Measurements from ENCODE around the gene REEP1.
A peak's percentile ranks its signal among the peaks of the same experiment; 100 is the strongest.
"Not testable (repeated sequence)": the region's sequence is repeated elsewhere in the genome, so short reads cannot be mapped to it uniquely, and the experiment has no call there.

Gene REEP1

DNA sequence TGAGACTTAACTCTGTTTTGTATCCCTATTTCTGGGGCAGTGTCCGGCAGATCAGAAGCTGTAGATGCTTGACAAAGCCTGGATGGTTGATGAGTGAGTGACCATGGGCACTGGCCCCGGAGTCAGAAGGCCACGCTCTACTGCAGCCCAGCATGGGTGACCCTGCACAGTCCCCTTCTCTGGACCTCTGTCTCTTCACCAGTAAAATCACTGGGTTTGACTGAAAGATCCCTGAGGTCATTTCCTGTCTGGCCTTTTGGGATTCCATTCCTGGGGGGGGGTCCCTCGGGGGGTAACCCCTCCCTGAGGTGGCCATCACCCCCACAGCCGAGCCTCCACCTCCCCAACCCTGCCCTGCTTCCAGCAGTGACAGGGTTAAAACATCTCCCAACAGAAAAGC lies 106.5 kb downstream of the REEP1 start:
- FAIRE-seq (no peak), DNase-seq (ENCODE audit: insufficient read length, low spot score) (no peak)
- no peak for TF ChIP-seq POLR2A (IDR thresholded peaks at IDR 0.05; ENCODE audit: low read depth, low read length)

GRCh38 chr2:86229221-86229620 lies 108.2 kb downstream of the REEP1 start:
- FAIRE-seq (no peak), DNase-seq (ENCODE audit: insufficient read length, low spot score) (no peak)
- no peak for TF ChIP-seq POLR2A (IDR thresholded peaks at IDR 0.05; ENCODE audit: low read depth, low read length)

DNA sequence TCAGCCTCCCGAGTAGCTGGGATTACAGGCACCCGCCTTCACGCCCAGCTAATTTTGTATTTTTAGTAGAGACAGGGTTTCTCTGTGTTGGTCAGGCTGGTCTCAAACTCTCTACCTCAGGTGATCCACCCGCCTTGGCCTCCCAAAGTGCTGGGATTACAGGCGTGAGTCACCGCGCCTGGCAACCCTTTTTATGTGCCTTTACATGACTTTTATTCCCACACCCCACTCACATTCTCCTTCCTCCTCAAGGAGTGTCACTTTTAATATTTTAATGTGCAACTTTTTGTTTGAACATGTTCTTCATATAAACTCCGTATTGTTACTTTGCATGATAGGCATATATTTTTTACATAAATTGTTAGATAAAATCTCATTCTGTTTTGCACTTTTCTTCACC lies 108.9 kb downstream of the REEP1 start:
- FAIRE-seq; DNase-seq (ENCODE audit: insufficient read length, low spot score): not testable (repeated sequence)

- TF ChIP-seq POLR2A (IDR thresholded peaks at IDR 0.05; ENCODE audit: low read depth, low read length), result no peak
- no peak for DNase-seq (ENCODE audit: insufficient read length, low spot score)
- FAIRE-seq, result no peak
Measured at GRCh38 chr2:86227685-86228084, 109.7 kb downstream of the REEP1 start.

DNA sequence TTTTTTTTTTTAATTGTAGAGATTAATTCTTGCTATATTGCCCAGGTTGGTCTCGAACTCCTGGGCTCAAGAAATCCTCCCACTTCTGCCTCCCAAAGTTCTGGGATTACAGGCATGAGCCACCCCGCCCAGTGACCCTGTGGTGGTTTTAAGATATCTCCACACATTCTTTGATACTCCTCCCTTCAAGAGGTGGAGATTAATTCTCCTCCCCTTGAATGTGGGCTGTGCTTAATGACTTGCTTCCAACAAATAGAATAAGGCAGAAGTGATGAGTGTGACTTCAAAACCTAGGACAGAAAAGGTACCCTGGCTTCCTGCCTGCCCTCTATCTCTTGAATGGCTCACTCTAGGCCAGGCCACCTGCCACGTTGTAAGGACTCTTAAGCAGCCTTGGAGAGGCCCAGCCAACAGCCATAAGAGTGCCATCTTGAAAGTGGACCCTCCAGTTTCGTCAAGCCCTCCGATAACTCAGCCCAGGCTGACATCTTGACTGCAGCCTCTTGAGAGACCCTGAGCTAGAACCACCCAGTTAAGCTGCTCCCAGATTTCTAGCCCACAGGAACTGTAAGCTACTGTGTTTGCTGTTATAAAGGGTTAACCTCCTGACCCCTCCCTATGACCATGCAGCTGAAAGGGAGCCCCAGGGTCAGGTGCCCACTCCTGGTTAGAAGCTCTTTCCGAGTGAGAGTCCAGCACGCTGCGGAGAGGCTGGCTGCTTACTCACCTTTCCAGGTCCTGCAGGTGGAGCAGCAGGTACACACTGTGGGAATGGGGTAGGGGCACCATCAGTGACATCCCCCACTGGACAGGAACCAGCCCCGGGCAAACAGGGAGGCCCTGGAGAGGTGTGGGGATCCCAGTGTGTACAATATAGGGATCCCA lies 110.5 kb downstream of the REEP1 start:
- DNase-seq (ENCODE audit: insufficient read length, low spot score) (no peak), FAIRE-seq (no peak)
- no peak for TF ChIP-seq POLR2A (IDR thresholded peaks at IDR 0.05; ENCODE audit: low read depth, low read length)

GRCh38 chr2:86226070-86226469 lies 111.4 kb downstream of the REEP1 start:
- DNase-seq (ENCODE audit: insufficient read length, low spot score), result no peak
- FAIRE-seq, result no peak
- no peak for TF ChIP-seq POLR2A (IDR thresholded peaks at IDR 0.05; ENCODE audit: low read depth, low read length)

DNA sequence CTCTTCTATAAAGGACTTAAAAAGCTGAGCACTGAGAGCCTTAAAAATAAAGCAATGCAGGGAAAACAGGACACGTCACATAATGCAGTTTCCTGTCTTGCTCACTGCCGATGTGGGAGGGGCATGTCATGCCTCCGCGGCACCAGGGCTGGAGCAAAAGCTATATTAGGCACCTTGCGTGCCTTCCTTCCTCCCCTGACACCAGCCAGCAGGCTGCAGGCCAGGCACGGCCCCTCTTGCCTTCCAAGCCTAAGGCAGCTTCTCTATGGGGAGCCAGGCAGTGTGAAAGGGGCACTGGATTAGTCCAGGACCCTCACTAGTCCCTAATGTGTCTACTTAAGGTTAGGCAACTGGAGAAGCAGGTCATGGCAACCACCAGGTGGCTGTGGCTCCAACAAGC lies 111.8 kb downstream of the REEP1 start:
- TF ChIP-seq POLR2A (IDR thresholded peaks at IDR 0.05; ENCODE audit: low read depth, low read length), result no peak
- DNase-seq (ENCODE audit: insufficient read length, low spot score) (no peak), FAIRE-seq (no peak)

- DNase-seq (ENCODE audit: insufficient read length, low spot score) (no peak), FAIRE-seq (no peak)
- TF ChIP-seq POLR2A (IDR thresholded peaks at IDR 0.05; ENCODE audit: low read depth, low read length), result no peak
Measured at GRCh38 chr2:86224645-86225355, 112.6 kb downstream of the REEP1 start.

DNA sequence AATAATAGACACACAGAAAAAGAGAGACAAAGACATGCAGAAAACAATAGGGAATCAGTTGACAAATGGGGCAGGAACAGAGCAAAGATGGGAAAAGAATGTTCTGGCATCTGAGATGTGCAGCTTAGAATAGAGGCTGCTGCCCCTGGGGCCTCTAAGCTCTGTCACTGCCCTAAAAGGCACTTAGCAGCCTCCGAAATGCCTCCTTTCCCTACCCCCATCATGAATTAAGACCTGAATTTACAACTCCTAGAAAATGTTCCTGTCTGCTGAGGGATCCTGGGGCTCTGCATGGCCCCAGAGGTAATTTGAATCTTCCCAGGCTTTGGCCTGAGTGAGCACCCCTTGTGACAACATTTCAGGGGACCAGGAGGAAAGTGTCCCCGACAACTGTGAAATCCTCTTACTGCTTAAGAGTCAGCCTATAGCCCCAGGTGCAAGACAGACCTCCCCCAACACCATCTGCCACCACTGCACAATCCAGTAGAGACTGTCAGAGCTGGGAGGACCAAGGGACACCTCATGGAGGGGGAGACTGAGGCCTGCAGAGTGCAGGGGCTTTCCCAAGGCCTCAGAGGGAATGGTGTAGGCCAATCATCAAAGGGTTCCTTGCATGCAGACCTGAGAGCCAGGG lies 113.4 kb downstream of the REEP1 start:
- no peak for FAIRE-seq
- no peak for TF ChIP-seq POLR2A (IDR thresholded peaks at IDR 0.05; ENCODE audit: low read depth, low read length)

DNA sequence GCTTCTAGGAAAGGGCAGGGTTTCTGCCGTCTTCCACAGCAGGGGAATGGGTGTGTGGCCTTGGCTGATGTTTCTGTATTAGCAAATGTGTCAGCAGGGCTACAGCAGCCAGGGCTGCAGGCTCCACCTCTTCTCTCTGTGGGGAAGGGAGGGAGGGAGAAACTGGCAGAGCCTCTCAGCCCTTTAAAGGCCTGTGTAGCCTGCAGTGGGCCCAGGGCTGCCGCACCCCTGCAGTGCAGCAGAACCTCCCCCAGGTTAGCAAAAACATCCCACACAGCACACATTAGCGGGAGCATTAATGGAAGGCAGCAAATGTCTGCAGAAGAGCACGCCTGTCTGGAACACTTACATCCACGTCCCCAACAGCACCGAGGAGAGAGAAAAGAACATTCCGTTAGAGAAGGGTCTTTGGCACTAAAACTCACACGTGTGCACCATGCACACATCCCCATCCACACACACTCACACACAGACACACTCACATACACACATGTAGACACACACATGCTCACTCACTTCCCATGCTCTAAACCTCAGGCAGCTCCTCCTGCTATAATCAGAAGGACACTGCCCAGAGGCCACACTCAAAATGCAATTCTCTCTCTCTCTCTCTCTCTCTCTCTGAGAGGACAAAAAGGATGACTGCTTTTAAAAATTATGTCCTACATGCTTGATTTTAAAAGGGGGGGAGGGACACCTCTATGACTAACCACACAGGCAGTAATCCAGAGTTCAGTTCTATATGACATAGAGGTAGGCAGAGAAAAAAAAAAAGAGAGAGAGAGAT lies 114.1 kb downstream of the REEP1 start:
- FAIRE-seq (no peak), DNase-seq (ENCODE audit: insufficient read length, low spot score) (peak; percentile 38)
- no peak for TF ChIP-seq POLR2A (IDR thresholded peaks at IDR 0.05; ENCODE audit: low read depth, low read length)

More for the DNA sequence above, 113.4 kb downstream of the REEP1 start:
- DNase-seq (ENCODE audit: insufficient read length, low spot score), result no peak

- DNase-seq (ENCODE audit: insufficient read length, low spot score) (peak; percentile 41), FAIRE-seq (no peak)
- TF ChIP-seq POLR2A (IDR thresholded peaks at IDR 0.05; ENCODE audit: low read depth, low read length), result no peak
Measured at GRCh38 chr2:86221066-86221684, 116.3 kb downstream of the REEP1 start.

- no peak for FAIRE-seq
- DNase-seq (ENCODE audit: insufficient read length, low spot score), result no peak
- no peak for TF ChIP-seq POLR2A (IDR thresholded peaks at IDR 0.05; ENCODE audit: low read depth, low read length)
Measured at GRCh38 chr2:86219896-86220295, 117.5 kb downstream of the REEP1 start.

GRCh38 chr2:86218124-86218523 lies 119.3 kb downstream of the REEP1 start:
- no peak for DNase-seq (ENCODE audit: insufficient read length, low spot score)
- no peak for TF ChIP-seq POLR2A (IDR thresholded peaks at IDR 0.05; ENCODE audit: low read depth, low read length)
- no peak for FAIRE-seq

Measured in H54 (cell line).